Ishikawa (cell line): ENCODE data around the gene GARNL3.

Source experiments
- CEBPB ChIP-seq: IDR thresholded peaks from 2 replicates; pipeline ENCODE4 v1.6.1; 2012
- CREB1 ChIP-seq: IDR thresholded peaks from 2 replicates; pipeline ENCODE4 v1.6.1; 2012; ENCODE audit warnings: low read depth
- EGR1 ChIP-seq: IDR thresholded peaks from 2 replicates; pipeline ENCODE4 v1.6.1; 2012
- EP300 ChIP-seq: IDR thresholded peaks from 2 replicates; pipeline ENCODE4 v1.6.1; 2012; ENCODE audit warnings: borderline replicate concordance
- FOXM1 ChIP-seq: IDR thresholded peaks from 2 replicates; pipeline ENCODE4 v1.6.1; 2012; ENCODE audit warnings: low read depth, borderline replicate concordance
- NFIC ChIP-seq: IDR thresholded peaks from 2 replicates; pipeline ENCODE4 v1.6.1; 2012
- RAD21 ChIP-seq: IDR thresholded peaks from 2 replicates; pipeline ENCODE4 v1.6.1; 2012; ENCODE audit warnings: low read depth
- TAF1 ChIP-seq: IDR thresholded peaks from 2 replicates; pipeline ENCODE4 v1.6.1; 2012; ENCODE audit warnings: low read depth, mild to moderate bottlenecking
- TCF12 ChIP-seq: IDR thresholded peaks from 2 replicates; pipeline ENCODE4 v1.6.1; 2012; ENCODE audit warnings: low read depth
- YY1 ChIP-seq: IDR thresholded peaks from 2 replicates; pipeline ENCODE4 v1.6.1; 2012; ENCODE audit warnings: low read depth
- TF ChIP-seq, protein P1 (sequence below): IDR thresholded peaks from 2 replicates; pipeline ENCODE4 v1.6.1; 2012
- TF ChIP-seq, protein P2 (sequence below): IDR thresholded peaks from 2 replicates; pipeline ENCODE4 v1.6.1; 2012; ENCODE audit warnings: low read depth, mild to moderate bottlenecking
- TF ChIP-seq, protein P3 (sequence below): IDR thresholded peaks from 2 replicates; pipeline ENCODE4 v1.6.1; 2012

DNA sequence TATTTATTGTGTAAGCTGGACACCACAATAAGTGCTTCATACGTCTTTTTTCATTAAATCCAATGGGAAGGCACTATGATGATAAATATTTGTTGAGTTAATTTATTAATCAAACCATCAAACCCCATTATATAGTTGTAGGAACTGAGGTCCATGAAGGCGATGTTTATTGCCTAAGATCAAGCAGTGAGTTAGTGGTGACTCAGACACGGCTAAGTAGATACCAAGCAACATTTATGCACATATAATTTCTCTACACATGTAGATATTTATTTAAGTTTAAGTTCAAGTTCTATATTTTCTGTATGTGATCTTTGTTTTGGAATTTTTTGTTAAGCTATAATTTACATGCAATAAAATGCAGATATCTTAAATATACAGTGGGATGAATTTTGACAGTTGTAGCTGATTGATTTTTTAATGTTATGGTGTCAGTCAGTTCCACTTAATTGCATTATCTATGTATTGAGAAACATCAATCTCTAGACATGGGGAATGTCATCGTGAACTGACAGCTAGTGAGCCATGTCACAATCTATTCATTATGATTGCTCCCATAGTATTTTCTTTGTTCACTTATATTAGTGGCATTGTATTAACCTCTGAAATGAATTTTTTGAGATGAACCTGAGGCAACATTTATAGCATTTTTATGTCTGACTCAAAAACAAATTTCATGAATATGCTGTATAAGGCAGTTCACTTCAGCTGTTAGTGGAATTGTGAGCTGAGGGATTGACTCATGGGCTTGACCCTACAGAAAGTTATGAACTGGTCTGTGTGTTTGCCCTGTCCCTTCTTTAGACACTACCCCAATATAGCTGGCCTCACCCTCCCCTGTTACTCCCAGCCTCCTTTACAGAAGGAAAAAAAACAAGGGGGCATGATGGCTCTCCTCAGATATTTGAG is 11.9 kb upstream of the GARNL3 start:
- TF ChIP-seq RAD21 (no peak), EP300 (no peak), TAF1 (no peak), CEBPB (no peak), TCF12 (no peak), YY1 (no peak), CREB1 (no peak), FOXM1 (no peak), NFIC (no peak), EGR1 (no peak)
- TF ChIP-seq, protein P1, sequence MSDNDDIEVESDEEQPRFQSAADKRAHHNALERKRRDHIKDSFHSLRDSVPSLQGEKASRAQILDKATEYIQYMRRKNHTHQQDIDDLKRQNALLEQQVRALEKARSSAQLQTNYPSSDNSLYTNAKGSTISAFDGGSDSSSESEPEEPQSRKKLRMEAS = no peak
- TF ChIP-seq, protein P2, sequence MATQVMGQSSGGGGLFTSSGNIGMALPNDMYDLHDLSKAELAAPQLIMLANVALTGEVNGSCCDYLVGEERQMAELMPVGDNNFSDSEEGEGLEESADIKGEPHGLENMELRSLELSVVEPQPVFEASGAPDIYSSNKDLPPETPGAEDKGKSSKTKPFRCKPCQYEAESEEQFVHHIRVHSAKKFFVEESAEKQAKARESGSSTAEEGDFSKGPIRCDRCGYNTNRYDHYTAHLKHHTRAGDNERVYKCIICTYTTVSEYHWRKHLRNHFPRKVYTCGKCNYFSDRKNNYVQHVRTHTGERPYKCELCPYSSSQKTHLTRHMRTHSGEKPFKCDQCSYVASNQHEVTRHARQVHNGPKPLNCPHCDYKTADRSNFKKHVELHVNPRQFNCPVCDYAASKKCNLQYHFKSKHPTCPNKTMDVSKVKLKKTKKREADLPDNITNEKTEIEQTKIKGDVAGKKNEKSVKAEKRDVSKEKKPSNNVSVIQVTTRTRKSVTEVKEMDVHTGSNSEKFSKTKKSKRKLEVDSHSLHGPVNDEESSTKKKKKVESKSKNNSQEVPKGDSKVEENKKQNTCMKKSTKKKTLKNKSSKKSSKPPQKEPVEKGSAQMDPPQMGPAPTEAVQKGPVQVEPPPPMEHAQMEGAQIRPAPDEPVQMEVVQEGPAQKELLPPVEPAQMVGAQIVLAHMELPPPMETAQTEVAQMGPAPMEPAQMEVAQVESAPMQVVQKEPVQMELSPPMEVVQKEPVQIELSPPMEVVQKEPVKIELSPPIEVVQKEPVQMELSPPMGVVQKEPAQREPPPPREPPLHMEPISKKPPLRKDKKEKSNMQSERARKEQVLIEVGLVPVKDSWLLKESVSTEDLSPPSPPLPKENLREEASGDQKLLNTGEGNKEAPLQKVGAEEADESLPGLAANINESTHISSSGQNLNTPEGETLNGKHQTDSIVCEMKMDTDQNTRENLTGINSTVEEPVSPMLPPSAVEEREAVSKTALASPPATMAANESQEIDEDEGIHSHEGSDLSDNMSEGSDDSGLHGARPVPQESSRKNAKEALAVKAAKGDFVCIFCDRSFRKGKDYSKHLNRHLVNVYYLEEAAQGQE = no peak
- TF ChIP-seq, protein P3, sequence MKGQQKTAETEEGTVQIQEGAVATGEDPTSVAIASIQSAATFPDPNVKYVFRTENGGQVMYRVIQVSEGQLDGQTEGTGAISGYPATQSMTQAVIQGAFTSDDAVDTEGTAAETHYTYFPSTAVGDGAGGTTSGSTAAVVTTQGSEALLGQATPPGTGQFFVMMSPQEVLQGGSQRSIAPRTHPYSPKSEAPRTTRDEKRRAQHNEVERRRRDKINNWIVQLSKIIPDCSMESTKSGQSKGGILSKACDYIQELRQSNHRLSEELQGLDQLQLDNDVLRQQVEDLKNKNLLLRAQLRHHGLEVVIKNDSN = no peak
